OCI-LY1 (cell line): Measurements from ENCODE around the gene GAS6.

Experiments used
- H2AFZ ChIP-seq: fragments of 200-600 bp; sonication (generic), shearing (Covaris generic); 2 replicates; pipeline ENCODE4 v1.6.0; 2014; ENCODE audit warnings: antibody characterized with exemption, mild to moderate bottlenecking, low read length
- H3F3A ChIP-seq: fragments of 200-600 bp; sonication (generic), shearing (Covaris generic); 2 replicates; pipeline ENCODE4 v1.6.0; 2014; ENCODE audit warnings: mild to moderate bottlenecking, antibody characterized with exemption, low read length, moderate library complexity; ENCODE audit not compliant: insufficient read depth
- H3K27ac ChIP-seq: fragments of 200-600 bp; sonication (generic); 2 replicates; pipeline ENCODE4 v1.5.1; 2014; ENCODE audit warnings: low read length, mixed run types, mild to moderate bottlenecking, low read depth; ENCODE audit not compliant: poor library complexity, severe bottlenecking
- H3K27me3 ChIP-seq: fragments of 200-600 bp; sonication (generic); 2 replicates; pipeline ENCODE4 v1.6.0; 2014; ENCODE audit warnings: antibody characterized with exemption, mild to moderate bottlenecking, low read length, moderate library complexity; ENCODE audit not compliant: insufficient read depth
- H3K36me3 ChIP-seq: fragments of 200-600 bp; sonication (generic); 2 replicates; pipeline ENCODE4 v1.6.1; 2014; ENCODE audit warnings: mild to moderate bottlenecking, antibody characterized with exemption, low read length, moderate library complexity, mixed read lengths; ENCODE audit not compliant: insufficient read depth
- H3K4me1 ChIP-seq: fragments of 200-600 bp; sonication (generic); 2 replicates; pipeline ENCODE4 v1.5.1; 2014; ENCODE audit warnings: mild to moderate bottlenecking, low read length, moderate library complexity; ENCODE audit not compliant: insufficient read depth, severe bottlenecking
- H3K4me2 ChIP-seq: fragments of 200-600 bp; sonication (generic), shearing (Covaris generic); 2 replicates; pipeline ENCODE4 v1.6.1; 2014; ENCODE audit warnings: low read length
- H3K4me3 ChIP-seq: fragments of 200-600 bp; sonication (generic); 2 replicates; pipeline ENCODE4 v1.5.1; 2014; ENCODE audit warnings: low read length, low read depth, mild to moderate bottlenecking, mixed read lengths; ENCODE audit not compliant: poor library complexity, severe bottlenecking
- H3K79me2 ChIP-seq: fragments of 200-600 bp; shearing (Covaris generic); 2 replicates; pipeline ENCODE4 v1.6.1; 2016; ENCODE audit warnings: mixed run types, low read length, mixed read lengths; ENCODE audit not compliant: insufficient read depth
- H3K9ac ChIP-seq: fragments of 200-600 bp; sonication (generic), shearing (Covaris generic); 2 replicates; pipeline ENCODE4 v1.6.1; 2014; ENCODE audit warnings: mild to moderate bottlenecking, low read length, mixed read lengths
- H3K9me2 ChIP-seq: fragments of 200-600 bp; sonication (generic), shearing (Covaris generic); 2 replicates; pipeline ENCODE4 v1.6.1; 2014; ENCODE audit warnings: low read depth, mild to moderate bottlenecking, low read length, mixed read lengths
- H3K9me3 ChIP-seq: fragments of 200-600 bp; shearing (Covaris generic); 2 replicates; pipeline ENCODE4 v1.6.1; 2014; ENCODE audit warnings: low read length, mixed read lengths
- H4K20me1 ChIP-seq: fragments of 200-600 bp; sonication (generic), shearing (Covaris generic); 2 replicates; pipeline ENCODE4 v1.6.0; 2016; ENCODE audit warnings: mild to moderate bottlenecking, low read length; ENCODE audit not compliant: insufficient read depth
- EZH2 ChIP-seq: fragments of 200-600 bp; sonication (generic), shearing (Covaris generic); IDR thresholded peaks from 2 replicates; pipeline ENCODE4 v1.8.0; 2017; ENCODE audit warnings: borderline replicate concordance, mixed run types, mild to moderate bottlenecking, antibody characterized with exemption, low read length, moderate library complexity, mixed read lengths
- TF ChIP-seq, protein P1 (sequence below): fragments of 200-600 bp; sonication (generic), shearing (Covaris generic); IDR thresholded peaks from 2 replicates; pipeline ENCODE4 v1.5.1; 2017; ENCODE audit warnings: mild to moderate bottlenecking, antibody characterized with exemption, low read length, moderate library complexity, mixed read lengths

GAS6 gene

DNA sequence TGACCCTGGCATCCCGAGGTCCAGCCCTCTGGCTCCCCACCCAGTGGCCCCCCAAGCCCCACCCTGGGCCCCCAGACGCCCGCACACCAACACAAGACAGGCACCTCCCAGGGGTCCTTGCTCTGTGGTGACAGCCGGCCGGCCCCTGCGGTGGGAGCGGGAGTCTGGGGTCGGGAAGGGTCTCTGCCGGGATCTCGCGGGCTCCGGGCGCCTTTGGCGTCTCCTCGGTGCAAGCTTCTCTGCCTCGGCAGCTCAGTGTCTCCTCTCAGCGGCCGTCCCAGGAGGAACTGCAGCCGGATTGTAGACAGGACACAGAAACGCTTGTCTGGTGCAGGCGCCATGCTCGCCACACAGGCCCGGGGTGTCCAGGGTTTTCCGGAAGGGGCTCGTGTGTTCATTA is 61.1 kb downstream of the GAS6 start:
- Histone ChIP-seq H3K27me3 (peaks cover 9% of the 10 kb centered on the region; the same call in 1 of the 2 replicates), H3K4me1 (no peaks in the 10 kb centered on the region), H3K9ac (no peak overlapping the region), H3K4me2 (no peak overlapping the region), H3K79me2 (no peaks in the 10 kb centered on the region), H3K9me2 (no peaks in the 10 kb centered on the region), H3K4me3 (no peak overlapping the region), H3K27ac (no peak overlapping the region), H3F3A (no peaks in the 10 kb centered on the region), H3K9me3 (peaks cover 2% of the 10 kb centered on the region), H2AFZ (no peak overlapping the region), H3K36me3 (no peaks in the 10 kb centered on the region), H4K20me1 (no peaks in the 10 kb centered on the region)
- TF ChIP-seq EZH2: no peak
- TF ChIP-seq, protein P1, sequence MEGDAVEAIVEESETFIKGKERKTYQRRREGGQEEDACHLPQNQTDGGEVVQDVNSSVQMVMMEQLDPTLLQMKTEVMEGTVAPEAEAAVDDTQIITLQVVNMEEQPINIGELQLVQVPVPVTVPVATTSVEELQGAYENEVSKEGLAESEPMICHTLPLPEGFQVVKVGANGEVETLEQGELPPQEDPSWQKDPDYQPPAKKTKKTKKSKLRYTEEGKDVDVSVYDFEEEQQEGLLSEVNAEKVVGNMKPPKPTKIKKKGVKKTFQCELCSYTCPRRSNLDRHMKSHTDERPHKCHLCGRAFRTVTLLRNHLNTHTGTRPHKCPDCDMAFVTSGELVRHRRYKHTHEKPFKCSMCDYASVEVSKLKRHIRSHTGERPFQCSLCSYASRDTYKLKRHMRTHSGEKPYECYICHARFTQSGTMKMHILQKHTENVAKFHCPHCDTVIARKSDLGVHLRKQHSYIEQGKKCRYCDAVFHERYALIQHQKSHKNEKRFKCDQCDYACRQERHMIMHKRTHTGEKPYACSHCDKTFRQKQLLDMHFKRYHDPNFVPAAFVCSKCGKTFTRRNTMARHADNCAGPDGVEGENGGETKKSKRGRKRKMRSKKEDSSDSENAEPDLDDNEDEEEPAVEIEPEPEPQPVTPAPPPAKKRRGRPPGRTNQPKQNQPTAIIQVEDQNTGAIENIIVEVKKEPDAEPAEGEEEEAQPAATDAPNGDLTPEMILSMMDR: peak; percentile 29; the same call in 1 of the 2 replicates

DNA sequence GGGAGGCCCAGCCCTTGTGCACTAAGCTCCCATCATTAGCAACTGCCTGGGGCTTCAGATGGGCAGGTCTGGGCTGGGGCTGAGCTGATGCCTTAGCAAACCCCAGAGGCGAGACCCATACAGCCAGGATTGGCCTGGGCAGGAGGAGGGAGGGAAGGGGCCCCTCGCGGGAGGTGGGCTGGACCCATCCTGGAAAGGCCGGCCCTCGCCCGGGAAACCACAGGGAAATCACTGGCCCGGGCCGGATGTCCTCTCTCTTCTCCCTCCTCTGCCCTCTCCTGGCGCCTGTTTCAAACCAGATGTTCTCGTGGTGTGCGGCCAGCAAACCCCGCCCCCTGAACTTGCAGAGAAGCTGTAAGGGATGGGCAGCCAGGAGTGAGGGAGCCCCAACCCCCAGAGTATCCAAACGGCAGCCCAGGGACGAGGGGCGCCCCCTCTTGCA is 61.8 kb downstream of the GAS6 start:
- Histone ChIP-seq H4K20me1 (no peaks in the 10 kb centered on the region), H3K79me2 (no peaks in the 10 kb centered on the region), H3K9me2 (no peaks in the 10 kb centered on the region), H3K9ac (no peak overlapping the region), H3K9me3 (no peaks in the 10 kb centered on the region), H3K27me3 (peaks cover 9% of the 10 kb centered on the region; the same call in 1 of the 2 replicates), H3K36me3 (no peaks in the 10 kb centered on the region), H3F3A (no peaks in the 10 kb centered on the region), H3K4me1 (no peaks in the 10 kb centered on the region), H3K4me2 (no peak overlapping the region), H3K27ac (no peak overlapping the region), H2AFZ (no peak overlapping the region), H3K4me3 (no peak overlapping the region)
- TF ChIP-seq, protein P1: no peak
- no peak for TF ChIP-seq EZH2

DNA sequence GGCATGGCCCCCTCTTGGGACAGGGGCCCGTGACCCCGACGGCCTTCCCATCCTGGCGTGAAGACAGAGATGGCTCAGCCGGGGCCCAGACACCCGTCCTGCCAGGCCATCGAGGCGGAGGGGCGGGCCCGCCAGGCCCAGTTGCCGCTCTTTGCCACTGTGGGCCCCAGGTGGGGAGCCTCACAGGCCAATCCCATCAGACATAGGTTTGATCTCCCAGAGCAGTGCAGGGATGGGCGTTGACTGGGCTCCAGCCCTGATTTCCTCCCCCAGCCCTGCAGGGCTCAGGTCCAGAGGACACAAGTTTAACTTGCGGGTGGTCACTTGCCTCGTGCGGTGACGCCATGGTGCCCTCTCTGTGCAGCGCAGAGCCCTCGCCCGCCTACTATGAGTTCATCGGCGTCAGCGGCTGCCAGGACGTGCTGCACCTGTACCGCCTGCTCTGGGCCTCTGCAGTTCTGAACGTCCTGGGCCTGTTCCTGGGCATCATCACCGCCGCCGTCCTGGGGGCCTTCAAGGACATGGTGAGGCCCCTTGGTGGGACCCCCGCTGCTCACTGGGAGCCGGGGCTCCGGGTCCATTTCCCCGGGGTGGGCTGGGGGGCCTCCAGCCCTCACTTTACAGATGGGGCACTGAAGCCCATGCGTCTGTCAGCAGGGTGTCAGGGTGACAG is 62.5 kb downstream of the GAS6 start:
- Histone ChIP-seq H2AFZ (no peak overlapping the region), H3K4me3 (no peak overlapping the region), H4K20me1 (no peaks in the 10 kb centered on the region), H3K9me3 (no peaks in the 10 kb centered on the region), H3K36me3 (no peaks in the 10 kb centered on the region), H3K4me2 (no peak overlapping the region), H3K79me2 (no peaks in the 10 kb centered on the region), H3F3A (no peaks in the 10 kb centered on the region), H3K9ac (no peak overlapping the region), H3K27ac (no peak overlapping the region), H3K9me2 (no peaks in the 10 kb centered on the region), H3K4me1 (no peaks in the 10 kb centered on the region), H3K27me3 (peaks cover 9% of the 10 kb centered on the region; the same call in 1 of the 2 replicates)
- TF ChIP-seq, protein P1: no peak
- no peak for TF ChIP-seq EZH2
